GM18526 (cell line): ENCODE results near the gene ODAM.
"Not testable (repeated sequence)": the region's sequence is repeated elsewhere in the genome, so short reads cannot be mapped to it uniquely, and the experiment has no call there.

Experiments used
- POLR2A ChIP-seq: IDR thresholded peaks from 3 replicates; pipeline ENCODE4 v1.6.1; 2011; ENCODE audit not compliant: insufficient read length; ENCODE audit errors: extremely low read depth

ODAM gene

DNA sequence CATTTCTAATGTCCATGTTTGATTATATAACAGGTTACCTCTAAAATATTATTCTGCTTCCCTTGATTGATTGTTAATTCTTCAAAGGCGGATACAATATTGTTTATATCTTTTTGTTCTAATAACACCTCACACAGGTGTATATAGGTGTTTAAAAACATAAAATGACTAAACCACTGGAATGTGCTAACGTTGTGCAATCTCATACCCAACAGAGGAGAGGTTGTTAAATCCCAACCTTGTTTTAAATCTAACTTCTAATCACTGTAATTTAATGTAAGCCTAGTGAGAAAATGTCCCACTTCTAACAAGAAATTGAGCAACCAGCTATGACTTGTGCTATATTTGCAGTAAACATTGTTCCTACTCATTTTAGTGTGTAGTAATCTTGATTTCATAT lies 1.3 kb downstream of the ODAM start:
- TF ChIP-seq POLR2A, result no peak

DNA sequence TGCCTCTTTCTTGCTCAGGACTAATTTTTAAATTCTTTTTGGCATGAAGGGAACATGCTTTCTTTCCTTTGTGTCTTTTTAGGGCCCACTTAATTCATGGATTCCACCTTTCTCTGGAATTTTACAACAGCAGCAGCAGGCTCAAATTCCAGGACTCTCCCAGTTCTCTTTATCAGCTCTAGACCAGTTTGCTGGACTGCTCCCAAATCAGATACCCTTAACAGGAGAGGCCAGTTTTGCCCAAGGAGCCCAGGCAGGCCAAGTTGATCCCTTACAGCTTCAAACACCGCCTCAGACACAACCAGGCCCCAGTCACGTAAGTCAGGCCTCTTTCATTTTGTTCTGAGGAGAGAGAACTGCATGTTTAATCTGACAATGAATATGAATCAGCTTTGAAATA lies 2.3 kb downstream of the ODAM start:
- no peak for TF ChIP-seq POLR2A

DNA sequence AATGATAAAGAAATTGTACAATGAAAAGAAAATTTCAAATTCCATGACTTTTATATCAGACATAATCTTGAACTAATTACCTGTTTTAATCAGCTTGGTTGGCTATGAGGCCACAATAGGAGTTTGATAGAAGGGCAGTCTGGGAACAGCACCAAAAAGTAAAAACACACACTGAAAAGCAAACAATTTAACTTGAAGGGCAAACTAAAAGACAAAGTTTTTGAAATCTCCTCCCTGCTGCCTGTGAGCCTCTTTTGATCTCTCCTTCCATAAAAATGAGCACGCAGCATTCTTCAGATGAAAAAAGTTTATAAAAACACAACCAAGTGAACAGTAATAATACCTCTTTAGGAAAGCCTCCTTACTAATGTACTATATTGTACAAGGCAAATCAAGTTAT lies 8.1 kb downstream of the ODAM start:
- no peak for TF ChIP-seq POLR2A

DNA sequence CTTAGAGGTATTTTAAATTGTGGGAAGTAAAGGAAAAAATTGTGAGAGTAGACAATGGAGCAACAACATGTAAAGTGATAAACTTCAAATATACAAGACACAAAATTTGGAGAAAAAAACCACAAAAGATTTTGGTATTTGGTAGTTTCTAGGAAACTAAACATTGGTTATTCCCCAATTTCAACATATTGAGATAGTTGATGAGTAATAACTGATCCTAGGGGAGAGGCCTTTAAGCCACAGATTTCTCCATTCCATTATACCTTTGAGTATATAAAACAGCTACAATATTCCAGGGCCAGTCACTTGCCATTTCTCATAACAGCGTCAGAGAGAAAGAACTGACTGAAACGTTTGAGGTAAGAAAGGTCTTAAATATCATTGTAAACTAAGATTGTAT lies 30.3 kb downstream of the ODAM start, which contains the start of gene FDCSP:
TSS of gene FDCSP (plus strand) at position 301 of the 400 bp plus-strand sequence. CDS start 5,071 bp downstream, outside the sequence.
- TF ChIP-seq POLR2A, result no peak

DNA sequence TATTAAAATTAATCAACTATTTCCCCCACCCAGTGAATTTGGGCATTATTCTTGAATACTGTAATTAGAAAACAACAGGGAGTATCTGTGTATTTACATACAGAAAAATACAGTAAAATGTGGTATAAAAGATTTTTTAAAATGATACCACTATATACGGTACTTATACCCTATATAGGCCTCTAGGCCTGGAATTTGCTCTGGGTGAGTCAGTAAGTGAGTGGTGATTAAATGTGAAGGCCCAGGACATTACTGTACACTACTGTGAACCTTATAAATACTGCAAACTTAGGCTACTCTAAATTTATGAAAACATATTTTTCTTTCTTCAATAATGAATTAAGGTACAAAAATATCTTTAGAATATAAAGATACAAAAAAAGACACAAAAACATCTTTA lies 40.6 kb downstream of the ODAM start:
- no peak for TF ChIP-seq POLR2A

DNA sequence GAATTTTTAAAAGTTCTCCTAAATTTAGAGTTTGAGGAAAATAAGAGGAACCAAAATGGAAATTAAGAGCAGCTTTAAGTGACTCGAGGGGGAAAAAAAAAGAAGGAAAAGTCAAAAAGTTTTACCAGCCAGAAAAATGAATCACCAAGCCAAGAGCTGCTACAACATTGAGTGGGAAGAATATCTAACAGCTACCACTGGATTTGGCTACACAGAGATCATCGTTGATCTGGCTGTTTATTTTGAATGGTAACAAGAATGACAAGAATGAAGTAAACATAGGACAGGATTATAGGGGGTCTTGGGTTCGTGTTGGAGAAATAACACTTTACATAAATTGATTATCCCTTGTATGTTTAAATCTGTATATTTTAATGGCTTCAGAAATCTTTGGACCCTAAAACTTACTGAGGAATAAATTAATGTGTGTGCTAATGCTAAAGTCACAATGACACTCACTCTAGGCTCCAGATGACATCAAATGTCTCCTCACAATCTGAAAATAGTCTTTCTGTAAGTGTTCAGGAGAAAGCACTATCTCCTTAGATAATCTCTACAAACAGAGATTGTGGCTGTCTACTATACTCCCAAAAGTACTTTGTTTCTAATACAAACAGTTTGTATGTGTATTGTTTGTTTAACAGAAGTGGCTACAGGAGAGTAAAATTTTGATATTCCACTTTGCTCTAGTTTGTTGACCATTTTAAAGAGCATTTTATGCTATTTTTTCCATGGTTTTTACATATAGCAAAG lies 43.8 kb downstream of the ODAM start:
- no peak for TF ChIP-seq POLR2A

DNA sequence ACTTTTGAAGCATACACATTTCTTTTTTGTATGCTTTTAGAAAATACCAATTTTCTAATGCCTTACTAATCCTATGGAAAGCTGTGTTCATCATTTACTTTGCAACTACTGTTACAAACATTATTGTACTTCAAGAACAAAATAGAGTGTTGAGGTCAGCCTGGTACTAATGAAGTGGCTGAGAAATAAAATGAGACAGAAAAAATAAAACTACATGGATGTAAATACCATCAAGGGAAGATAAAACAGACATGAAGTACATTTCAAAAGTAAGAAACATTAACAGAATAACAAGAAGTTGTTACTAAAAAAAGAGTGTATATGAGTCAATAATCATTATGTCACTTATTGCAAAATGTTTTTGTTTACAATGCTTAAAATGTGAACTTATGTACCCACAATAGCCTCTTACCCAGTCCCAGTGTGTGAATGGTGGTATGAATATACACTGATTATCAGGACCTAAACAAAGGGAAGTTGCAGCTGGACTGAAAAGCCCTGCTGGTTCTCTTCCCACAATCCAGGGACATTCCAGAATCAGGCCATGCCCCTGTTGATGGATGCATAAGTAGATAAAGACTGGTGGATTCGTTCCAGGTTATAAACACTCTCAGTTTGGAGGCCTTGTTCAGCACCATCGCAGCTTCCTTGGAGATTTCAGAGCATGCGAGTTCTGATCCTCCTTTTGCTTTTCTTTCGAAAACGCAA lies 44.5 kb downstream of the ODAM start:
- TF ChIP-seq POLR2A, result no peak

DNA sequence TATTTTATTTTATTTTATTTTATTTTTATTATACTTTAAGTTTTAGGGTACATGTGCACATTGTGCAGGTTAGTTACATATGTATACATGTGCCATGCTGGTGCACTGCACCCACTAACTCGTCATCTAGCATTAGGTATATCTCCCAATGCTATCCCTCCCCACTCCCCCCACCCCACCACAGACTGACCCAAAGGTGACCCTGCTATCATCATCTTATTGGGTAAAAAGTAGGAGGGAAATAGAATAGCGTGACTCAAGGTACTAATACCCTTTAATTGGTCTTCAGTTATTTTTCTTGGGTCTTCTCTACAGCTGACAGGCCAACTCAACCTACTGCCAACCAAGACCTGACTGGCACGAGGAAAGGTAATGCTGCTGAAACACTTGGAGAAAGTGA lies 46.8 kb downstream of the ODAM start, which contains the start of gene CSN3:
TSS of gene CSN3 (plus strand) at position 301 of the 400 bp plus-strand sequence. CDS start 2,223 bp downstream, outside the sequence.
- not testable (repeated sequence) for TF ChIP-seq POLR2A

DNA sequence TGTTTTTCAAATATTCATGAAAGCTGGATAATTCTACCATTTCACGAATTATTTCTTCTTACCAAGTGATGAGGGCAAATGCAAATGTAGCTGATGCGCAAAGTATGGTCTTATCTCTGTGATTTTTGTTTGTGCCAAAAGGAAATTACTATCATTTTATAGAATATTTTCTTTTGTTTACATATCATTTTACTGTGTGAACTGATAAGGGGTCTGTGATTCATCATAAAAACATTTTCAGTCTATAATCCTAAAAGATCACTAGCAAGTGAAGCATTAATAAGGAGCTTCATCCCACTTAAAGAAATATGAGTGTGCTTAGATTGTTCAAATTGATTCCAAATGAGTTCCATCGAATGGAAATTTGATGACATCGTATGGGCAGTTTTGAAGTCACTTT lies 47.6 kb downstream of the ODAM start:
- TF ChIP-seq POLR2A, result no peak

DNA sequence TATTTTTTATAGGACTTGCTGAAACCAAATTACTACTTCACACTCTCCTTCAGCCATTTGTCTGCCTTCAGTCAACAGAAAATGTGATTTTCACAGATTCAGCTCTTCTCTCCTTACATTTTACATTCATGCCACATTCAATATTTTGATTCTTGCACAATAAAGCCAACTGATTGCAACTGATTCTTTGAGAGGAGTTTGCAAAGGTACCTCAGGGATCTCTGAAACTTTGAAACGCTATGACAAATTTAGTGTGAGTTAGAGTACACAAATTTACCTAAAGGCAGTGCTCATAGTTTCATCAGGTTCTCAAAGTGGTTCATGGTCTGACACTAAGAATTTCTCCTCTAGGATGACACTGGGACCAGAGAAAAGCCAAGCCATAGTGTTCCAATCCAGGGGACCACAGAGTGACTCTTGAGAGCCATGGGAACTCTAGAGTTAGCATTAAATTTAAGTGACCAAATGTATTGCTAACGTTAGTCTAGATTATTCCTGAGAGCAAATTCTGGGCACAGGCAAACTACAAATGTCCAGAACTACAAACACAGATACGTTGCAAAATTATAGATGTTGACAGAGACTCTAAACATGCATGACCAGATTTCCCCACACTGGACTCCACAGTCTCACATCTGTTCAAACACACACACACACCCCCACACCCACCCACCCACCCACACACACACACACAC lies 55.9 kb downstream of the ODAM start:
- no peak for TF ChIP-seq POLR2A

DNA sequence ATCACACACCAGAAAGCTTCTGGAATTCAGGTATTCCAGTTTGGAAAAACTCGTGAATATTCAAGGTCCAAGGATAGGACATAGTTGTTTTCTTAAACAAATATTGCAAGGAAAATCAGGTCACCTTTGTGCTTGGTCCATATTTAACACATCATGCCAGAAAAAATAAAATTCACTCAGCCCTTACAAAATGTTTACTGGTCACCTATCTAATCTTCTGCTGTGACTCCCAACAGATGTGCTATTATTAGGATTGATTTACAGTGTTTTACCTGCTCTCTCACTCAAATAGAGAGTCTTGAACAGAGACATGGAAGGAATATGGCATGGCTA lies 56.4 kb downstream of the ODAM start:
- TF ChIP-seq POLR2A, result no peak
